Measurements from ENCODE around the gene HS6ST1.

GRCh38 chr2:128271597-128271910, 47.1 kb downstream of the HS6ST1 start:
- TF ChIP-seq CTCF (IDR thresholded peaks at IDR 0.05; ENCODE audit: low read length) (no peak), EZH2 (IDR thresholded peaks at IDR 0.05; ENCODE audit: borderline replicate concordance, low read length) (no peak)

Data from OCI-LY1 (cell line).